Medulla oblongata (tissue), 1 donor: ENCODE measurements around the gene MUSTN1.

Experiments used
- DNase-seq: peaks from one replicate; pipeline ENCODE4 v3.0.0-alpha.2; 2015; ENCODE audit errors: extremely low spot score

The MUSTN1 gene

DNA sequence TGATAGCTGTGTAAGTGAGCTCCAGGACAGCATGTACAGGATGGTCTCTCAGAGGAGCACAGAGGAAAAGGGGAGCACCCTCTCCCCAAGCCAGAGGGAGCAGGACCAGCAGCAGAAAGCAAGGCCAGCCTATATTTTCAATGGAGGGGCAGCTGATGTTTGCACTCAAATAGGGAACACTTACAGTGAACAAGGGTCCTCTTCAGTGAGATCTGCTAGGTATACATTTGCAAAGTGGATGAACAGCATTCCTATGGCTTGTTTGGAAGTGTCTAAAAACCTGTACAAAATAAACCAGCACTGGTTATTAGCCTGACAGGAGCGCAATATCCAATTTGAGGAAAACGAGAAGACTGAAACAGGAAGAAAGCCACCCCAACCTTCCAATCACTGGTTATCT is 17.6 kb upstream of the MUSTN1 start:
- DNase-seq: no peak

DNA sequence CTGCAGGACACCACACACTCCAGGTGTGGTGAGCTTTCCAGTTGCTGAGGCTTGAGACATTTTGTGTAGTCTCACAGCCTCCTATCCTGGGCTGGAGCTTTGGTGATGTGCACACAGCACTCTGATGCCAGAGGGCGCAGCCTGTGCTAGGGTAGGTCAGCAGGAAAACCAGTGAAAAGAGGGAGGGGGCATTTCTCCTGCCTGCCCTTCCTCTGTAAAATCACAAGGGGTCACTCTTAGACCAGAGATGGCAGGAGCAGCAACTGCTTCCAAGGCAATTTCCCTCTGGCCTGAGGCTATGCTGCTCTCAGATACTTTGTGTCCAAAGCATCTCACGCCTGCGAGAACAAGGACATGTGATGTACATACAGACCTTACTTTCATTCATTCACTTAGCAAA is 16.5 kb upstream of the MUSTN1 start:
- DNase-seq: peak; percentile 47

DNA sequence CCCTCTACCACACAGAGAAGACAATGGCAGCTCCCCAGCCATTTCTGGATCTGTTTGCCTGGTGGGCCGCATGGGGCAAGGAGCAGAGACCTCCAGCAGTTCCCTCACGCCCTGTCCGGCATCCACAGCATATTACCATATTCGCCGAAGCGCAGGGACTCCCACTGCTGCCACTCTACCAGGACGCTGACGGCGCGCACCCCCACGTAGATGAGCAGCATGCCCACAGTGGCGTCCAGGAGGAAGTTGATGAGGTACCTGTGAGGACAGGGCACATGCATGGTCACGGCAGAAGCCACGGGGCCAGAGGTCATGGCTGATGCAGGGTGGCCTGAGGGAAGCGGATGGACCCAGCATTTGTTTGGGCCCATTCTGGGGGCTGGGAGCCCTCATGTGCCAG is 14.8 kb upstream of the MUSTN1 start:
- no peak for DNase-seq

DNA sequence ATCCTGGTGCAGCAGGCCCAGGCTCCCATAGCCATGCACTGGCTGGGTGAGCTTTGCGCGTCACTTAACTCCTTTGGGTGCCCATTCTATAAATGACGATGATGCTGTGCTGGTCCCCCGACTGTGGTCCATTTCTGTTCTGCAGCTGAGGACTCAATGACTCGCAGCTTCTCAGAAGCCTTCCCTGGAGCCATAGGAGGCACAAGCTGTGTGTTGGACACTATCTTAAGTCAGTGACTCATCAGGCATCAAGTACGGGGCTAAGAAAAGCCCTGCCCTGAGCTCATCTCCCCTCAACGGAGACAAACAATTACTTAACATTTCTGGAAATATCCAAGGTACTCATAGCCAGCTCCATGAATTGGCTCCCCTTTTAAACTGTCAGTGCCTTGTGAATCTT is 13.8 kb upstream of the MUSTN1 start:
- DNase-seq: no peak

DNA sequence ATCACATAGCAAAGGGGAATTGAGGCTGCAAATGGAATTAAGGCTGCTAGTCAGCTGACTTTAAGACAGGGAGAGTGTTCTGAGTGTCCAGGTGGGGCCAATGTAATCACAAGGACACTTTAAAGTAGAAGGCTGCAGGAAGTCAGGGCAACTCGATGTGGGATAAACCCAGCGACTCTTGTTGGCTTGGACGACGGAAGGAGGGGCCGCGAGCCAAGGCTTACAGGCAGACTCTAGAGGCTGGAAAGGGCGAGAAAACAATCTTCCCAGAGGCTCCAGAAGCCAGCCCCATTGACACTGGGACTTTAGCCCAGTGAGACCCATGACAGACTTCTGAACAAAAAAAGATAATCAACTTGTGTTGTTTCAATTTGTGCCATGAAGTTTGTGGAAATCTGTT is 12.9 kb upstream of the MUSTN1 start:
- DNase-seq: no peak

DNA sequence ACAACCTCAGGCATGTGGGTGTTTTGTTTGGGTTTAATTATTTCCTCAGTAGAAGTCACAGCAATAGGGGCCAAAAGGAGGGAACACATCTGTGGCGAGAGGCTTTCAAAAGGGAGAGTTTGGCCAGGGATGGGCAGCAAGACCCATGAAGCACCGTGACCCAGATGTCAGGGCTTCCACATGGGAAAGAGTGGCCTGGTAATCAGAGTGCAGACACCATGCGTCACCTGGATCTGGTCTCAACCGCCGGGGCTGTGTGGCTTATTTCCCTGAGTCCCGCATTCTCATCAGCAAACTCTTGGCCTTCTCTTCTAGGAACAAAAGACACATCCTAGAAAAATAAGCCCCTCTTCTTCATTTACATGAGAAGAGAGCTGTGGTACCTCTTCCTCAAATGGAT is 12.4 kb upstream of the MUSTN1 start:
- DNase-seq: no peak

DNA sequence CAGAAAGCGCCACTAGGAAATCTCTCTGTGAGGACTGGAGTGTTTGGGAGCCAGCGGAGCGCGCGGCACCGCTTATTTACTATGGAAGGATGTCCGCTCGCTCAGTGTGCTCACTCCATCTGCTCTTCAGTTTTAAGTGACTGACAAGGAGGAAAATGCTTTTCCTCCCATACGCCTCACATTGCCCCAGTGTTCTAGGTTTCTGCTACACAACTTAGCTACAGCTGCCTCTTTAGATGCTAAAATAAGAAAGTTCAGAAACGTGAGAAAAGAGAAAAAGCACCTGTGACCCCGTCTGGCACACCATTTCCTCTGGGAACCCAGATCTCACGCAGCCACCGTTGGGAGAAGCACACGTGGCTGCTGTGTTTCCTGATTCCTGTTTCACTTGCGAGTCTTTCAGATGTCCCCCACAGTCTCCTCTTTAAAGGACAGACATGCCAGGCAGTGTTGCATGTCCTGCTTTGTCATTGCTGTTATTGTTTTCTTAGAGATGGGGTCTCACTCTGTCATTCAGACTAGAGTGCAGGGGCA is 11.7 kb upstream of the MUSTN1 start:
- DNase-seq: no peak

DNA sequence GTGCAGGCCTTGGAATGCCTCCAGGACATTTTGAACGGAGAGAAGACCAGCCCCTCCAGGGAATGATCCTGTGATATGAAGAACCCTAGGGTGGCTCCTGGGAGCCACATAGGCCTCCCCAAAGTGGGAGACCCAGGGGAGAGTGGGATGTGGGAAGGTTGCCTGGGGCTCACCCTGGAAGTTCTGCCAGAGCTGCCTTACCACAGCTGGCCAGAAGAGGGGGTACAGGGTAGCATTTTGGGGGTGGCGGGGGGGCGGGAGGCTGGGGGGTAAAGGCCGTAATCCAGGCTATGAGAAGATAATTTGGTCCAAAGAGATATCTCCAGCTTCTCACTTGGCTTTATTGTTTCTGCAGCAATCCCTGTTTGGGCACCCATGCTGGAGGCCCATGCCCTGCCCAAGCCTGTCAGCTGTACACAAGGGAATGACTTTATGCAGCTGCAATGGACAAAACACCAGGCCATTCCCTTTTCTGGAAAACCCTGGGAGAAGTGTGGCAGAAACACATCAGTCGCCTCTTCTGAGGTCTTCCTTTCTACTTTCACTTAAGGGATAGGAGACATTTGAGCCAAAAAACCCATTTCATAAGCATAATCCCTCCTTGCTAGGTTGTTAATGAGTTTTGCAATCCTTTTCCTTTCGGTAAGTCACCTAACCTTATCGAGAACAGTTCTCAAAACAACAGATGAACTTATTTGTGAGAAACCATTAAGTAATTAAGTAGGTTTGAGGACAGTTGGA is 11.0 kb upstream of the MUSTN1 start:
- peak; percentile 20 for DNase-seq

DNA sequence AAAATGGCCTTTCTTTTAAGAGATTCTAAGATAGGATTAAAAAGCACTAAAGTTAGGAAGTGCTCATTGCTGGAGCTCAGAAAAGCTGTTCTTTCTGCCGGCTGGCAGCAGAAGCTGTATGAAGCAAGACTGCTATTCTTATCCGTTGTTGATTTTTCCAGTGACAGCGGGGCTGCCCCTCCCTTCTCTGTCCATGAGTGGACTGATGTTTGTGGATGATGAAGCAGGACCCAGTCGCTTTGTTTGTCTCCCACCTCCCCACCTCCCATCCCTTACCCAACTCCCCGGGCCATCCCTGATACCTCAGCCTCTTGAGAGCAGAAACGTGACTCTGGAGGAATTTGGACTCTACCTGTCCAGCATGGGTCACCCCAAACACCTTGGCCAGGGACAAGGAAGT is 10.3 kb upstream of the MUSTN1 start:
- DNase-seq: peak; percentile 58

DNA sequence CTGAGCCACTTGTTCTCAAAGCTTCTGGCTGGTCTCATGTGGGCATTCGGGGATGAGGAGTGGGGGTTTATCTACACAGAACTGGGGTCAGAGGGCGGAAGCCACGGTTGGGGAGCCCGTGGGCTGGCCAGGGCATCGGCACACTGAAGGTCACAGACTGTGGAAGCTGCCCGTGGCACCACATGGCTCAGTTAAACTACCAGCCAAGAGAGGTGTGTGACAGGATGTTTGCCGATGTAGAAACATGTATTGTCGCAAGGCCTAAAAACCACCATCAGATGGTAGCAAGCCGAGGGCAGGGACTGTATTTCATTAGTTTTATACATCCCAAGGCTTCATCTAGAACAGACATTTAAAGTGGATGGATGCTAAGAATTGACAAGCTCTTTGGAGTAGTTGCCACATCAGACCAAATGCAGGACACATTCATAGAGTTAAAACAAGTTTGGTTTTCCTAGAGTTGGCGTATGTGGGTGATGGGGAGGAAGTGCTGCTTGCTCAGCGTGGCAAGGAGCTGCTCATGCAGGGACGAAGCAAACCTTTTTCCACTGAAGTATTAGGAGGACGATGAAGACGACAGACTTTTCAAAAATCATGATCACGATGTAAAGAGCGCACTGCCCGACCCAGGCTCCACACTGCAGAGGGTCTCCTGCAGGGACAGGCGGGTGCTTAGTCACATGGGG is 9.6 kb upstream of the MUSTN1 start:
- DNase-seq: no peak

DNA sequence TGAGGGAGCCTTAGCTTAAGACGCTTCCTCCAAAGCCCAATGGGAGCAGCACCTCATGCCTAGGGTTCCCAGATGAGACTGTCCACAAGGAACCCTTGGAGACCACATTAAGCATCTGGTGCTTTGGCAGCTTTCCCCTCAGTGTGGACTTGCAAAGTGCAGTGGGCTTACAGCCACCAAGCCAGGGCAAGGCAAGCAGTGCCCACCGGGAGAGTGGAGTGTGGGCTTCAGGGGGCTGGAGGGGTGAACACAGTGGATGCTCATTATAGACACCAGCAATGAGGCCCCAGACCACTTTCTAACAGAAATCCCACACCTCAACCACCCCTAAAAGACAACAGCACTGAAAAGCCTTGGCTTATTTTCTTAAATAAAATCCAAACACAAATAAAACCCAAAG is 9.1 kb upstream of the MUSTN1 start:
- DNase-seq: no peak

DNA sequence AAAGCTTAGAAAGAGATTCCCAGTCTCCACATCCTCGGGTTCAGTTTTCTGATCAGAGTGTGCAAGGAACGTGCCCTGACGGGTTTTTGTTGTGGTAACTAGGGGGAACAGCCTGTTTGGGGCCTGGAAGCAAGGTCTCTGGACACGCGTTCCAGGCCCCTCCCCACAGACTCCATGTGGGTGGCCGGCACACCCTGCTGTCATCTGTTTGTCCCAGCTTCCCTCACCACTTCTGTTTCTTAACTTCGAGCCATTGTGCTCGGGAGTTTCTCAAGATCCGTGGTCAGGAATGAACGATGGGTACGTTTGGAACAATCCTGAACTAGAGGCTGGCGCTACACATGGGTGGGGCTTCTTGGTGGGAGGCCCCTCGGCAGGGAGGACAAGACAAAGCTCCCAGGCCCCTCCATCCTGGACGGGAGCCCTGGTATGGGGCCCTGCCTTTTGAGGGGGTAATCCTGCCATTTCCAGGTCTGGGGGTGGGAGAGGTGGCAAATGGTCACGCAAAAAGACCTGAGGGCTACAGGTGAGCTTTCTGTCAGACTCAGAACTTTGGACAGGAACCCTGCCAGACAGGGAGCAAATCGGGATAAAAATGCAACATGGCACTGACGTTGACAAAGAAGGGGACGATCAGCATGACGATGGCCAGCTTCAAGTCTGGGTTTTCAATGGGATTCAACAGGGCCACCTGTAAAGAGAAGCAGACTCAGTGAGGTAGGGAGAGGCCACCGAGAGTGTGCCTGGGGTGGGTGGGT is 8.5 kb upstream of the MUSTN1 start:
- no peak for DNase-seq

DNA sequence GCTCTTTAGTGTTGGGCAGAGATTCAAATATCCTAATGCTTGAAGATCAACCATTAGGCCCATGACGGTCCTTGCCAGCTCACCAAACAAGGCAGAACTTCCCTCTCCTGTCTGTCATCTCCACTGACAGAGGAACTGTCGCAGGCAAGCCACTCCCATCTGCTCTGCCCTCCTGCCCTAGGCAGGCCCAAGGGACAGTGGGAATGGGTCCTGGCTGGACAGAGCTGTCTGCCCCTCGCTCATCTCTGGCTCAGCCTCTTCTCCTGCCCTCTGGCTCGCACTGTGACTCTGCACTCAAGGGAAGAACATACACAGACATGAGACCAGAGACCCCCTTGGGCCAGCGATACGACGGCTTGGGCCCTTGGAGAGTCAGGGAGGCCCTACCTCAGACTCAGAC is 7.6 kb upstream of the MUSTN1 start:
- no peak for DNase-seq

DNA sequence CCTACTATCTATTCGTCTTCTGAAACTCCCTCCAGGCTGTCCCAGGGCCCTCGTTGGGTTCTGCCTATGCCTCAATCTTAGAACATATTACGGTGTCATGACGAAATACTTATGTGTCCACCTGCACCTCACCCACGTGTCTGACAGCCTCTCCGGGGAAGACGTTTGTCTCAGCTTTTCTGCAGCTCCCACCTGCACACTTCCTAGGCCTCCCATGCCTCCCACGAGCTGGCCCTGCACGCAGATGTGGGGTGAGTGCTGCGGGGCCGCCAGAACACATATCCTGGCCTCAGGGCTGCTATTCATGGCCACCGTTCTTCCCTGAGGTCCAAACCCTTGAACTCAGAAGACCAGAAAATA is 7.1 kb upstream of the MUSTN1 start:
- DNase-seq: no peak

DNA sequence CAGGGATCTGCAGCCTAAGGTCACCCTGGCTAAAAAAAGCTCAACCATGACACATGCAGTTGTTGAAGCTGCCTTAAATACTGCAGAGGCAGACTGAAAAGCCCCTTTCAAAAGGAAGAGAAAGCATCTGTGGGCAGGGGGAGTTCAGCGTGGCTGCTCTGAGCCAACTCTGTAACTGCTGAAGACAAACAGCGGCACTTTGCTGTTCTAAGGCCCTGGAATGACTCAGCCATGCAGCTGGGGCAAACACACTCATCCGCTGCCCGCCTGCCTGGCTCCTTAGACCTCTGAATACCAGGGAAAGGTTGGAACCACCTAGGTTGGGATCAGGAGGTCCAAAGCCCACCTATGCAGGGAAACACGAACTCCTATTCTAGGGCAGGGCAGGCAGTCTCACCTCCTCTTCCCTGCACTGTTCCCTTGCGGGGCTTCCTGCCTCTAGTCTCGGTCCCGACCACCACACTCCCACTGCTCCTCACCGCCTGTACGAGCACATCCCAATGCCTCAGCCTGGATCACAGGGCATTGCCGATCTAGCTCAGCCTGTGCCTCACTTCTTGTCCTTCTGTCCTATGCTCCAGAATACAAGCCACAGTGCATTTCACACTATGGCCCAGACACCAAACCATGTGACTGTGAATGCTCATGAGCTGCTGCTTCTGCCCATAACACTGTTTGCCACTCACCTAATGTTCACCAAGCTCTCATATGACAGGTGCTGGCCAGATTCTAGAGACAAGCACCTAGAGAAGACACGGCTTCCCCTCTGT is 6.6 kb upstream of the MUSTN1 start:
- no peak for DNase-seq

DNA sequence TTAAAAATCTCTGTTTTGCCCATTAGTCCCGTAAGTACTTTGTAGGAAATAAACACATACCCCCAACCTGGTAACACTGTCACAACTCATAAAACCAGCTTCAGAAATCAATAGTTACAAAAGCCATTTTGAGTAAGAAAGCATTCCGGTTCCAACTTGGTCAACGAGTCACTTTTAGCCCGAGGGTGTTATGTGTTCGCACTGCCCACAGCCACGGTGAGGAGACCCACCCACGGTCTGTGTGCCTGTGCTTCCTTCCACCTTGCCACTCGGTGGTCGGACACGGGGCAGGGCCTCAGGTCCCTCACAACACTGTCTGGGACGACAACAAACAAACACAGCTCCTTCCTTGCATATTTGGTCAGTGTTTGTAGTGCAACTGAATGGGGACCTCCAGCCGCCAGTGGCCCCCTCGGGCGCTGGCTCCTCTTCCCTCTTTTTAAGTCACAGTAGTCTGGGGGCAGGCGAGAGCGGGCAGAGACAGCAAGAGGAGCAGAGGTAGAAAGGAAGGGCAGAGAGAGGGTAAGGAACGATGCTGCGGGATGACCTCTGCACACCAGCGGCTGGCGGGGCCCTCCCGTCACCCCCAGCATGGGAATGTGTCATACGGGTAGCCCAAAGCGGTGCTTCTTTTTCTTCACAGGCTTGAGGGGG is 5.2 kb upstream of the MUSTN1 start:
- no peak for DNase-seq

DNA sequence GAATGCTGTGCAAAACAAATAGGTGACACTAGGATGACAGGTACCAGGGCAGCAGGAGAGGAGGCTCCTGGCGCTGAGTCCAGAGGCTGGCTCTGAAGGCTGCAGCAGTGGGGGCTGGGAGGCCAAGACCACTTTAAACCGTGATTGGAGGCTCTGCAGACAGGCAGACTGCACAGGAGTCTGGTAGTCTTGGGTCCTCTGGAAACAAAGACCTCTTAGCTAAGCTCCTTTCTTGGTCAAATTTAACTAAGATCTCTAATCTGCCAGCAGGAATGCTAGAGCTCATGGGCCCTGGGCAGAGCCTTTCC is 4.4 kb upstream of the MUSTN1 start:
- no peak for DNase-seq

DNA sequence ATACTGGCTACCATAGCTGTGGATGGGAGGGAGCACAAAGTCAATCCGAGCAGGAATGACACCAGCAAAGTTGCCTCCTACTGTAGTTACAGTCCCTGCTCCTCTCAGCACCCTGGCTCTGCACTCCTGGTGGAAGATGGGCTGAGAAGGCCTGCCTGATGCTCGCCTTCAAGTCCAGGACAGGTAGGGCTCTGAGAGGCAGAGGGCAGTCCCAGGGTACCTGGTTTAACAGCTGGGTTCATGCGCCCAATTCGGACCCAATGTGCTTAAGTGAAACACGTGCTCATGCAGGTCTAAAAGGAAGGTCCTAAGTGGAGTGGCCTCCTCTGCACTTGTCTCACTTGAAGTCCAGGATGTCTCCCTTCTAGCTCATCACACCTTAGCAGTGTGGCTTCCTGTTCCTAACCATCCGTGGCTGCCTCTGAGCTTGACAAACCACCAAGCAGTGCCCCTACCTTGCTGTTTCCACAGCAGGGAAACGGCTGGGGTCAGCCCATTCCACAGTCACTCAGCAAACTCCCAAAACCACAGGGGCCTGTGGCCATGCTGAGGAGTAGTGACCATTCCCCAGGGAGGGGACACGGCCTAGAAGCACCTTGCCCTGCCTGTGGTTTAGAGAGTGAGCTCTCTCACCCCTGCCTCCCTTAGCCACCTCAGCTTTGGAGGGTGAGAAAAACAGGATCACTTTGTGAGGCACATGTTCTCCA is 3.9 kb upstream of the MUSTN1 start:
- DNase-seq: no peak

DNA sequence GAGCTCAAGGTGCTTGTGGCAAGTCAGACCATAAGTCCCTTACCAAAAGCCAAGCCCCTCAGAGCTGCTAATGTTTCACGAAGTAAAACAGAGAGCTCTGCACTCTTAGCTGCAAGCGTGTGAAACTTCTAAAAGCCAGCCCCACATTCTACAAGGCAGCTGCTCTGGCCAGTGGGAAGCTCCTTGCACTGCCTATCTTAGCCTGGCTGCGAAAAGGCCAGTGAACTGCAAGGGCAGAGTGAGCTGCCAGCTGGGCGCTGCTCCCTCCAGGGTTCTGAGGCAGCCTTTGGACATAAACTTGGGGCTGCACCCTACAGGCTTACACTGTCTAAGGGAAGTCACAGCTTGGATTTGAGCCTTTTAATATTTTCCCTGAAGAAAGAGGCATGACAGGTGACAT is 2.2 kb upstream of the MUSTN1 start:
- DNase-seq: no peak

DNA sequence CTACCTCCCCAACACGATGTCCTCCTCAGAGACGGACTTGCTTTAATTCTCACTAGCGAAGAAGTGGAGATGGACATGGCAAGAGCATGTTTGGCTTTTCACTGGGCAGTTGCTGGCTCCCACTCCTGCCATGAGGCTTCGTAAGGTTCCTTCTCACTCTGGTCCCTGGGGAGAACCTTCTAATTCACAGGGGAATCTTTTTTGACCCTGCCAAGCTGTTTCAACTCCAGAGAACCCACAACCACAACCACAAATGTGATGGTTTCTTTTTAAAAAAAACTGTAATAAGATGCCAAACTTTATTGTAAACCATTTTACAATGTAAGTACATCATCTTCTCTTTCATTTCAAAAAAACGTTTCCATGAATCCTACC is 1.6 kb upstream of the MUSTN1 start:
- no peak for DNase-seq
